Activated CD4-positive, alpha-beta T cell treated with anti-CD3 and anti-CD28 coated beads for 36 hours (primary cell): ENCODE data around the gene MAX. TPM values are rescaled to one million over a fixed set of nuclear protein-coding genes. Genes with fewer than 3 reads are reported as not detected.

ENCODE experiments used
- ATAC-seq: fragments of 200-7000 bp; cut with Tn5 transposase; one replicate; pipeline ENCODE4 v1.10.0; 2021; ENCODE audit warnings: mild to moderate bottlenecking, moderate library complexity
- CTCF ChIA-PET: fragments of 350-600 bp; sonication (Branson Sonifier 250); formaldehyde crosslinking; loops from one replicate; lab custom pipeline; 2021; ENCODE audit warnings: antibody characterized with exemption; lab: Charles Lee
- POLR2A ChIA-PET: fragments of 350-600 bp; sonication (Branson Sonifier 250); formaldehyde crosslinking; loops from one replicate; lab custom pipeline; 2021; ENCODE audit warnings: antibody characterized with exemption, inconsistent platforms; lab: Charles Lee
- DNase-seq: peaks from one replicate; pipeline ENCODE4 v3.0.0-alpha.2; 2020
- H3K27ac Mint-ChIP-seq: one replicate; pipeline ENCODE4 v1.8.0; 2021; ENCODE audit warnings: mixed read lengths
- H3K27me3 Mint-ChIP-seq: one replicate; pipeline ENCODE4 v1.8.0; 2021; ENCODE audit warnings: mixed read lengths
- H3K36me3 Mint-ChIP-seq: one replicate; pipeline ENCODE4 v1.8.0; 2021; ENCODE audit warnings: low read depth, mixed read lengths
- H3K4me1 Mint-ChIP-seq: one replicate; pipeline ENCODE4 v1.8.0; 2021; ENCODE audit warnings: mixed read lengths
- H3K4me3 Mint-ChIP-seq: one replicate; pipeline ENCODE4 v1.8.0; 2021; ENCODE audit warnings: mild to moderate bottlenecking, moderate library complexity, mixed read lengths
- H3K9me3 Mint-ChIP-seq: one replicate; pipeline ENCODE4 v1.8.0; 2021; ENCODE audit warnings: low read depth, mixed read lengths
- intact Hi-C, 2 experiments: fragments of 100-400 bp; cut with DNase I in 1 of 2; cut with micrococcal nuclease in 1 of 2; formaldehyde crosslinking; loops; one replicate each; pipeline versions ENCODE4 v1.14.2 to v1.15.1; 2022 to 2024; cut with DNase I, micrococcal nuclease
- total RNA-seq, 2 experiments: library from RNA; stranded (reverse); gene quantifications; one replicate each; pipeline ENCODE4 v1.2.3, GENCODE V29; 2021

Gene MAX
- total RNA-seq, 2 experiments from 2014 or later = 93.6 to 136 TPM

DNA sequence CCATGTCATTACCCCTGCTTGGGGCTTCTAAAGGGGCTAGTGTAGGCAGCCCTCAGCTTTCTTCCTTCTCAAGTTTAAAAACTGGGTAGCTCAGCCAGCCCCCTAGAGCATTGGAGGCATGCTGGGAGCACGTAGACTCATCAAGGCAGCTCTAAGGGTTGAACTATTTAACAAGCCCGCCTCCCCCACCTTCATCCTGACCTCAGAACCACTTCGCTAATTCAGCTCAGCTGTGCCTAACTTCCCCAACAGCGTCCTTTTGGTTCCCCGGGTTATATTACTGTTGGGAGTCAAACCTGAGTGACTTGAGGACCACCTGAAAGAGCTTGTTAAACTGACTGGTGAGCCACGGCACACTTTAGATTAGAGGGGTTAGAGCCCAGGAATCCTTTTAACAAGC lies 30.1 kb downstream of the MAX start:
- H3K4me3 Mint-ChIP-seq = no peak overlapping the region
- ChIA-PET CTCF (interaction anchor here (2.1 kb wide), 1 partner anchor 16 kb away, joined by 6 read pairs; no protein-coding TSS in a partner anchor), POLR2A (no interaction called here)
- no peaks in the 10 kb centered on the region for H3K27me3 Mint-ChIP-seq
- DNase-seq = no peak
- no peaks in the 10 kb centered on the region for H3K9me3 Mint-ChIP-seq
- no peak for ATAC-seq
- peaks cover 11% of the 10 kb centered on the region for H3K4me1 Mint-ChIP-seq
- peaks cover 34% of the 10 kb centered on the region for H3K36me3 Mint-ChIP-seq
- no peak overlapping the region for H3K27ac Mint-ChIP-seq
- intact Hi-C loops = no loop called here

DNA sequence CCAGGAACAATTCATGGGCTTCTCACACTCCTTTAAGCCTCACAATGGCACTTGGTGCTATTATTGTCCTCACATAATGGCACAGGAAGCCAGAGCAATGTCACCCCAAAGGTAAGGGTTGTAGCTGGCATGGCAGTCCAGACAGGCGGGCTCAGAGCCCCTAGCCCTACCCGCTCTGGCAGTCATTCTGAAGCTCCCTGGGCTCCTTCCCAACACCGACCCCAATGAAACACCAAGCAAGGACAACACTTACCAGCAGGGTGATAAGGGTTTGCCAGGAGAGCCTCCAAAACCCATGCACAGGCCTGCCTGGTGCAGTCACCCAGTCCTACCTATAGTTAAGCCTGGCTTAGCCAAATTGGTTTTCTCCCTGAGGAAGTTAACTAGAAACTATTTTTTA lies 30.8 kb downstream of the MAX start:
- no peak overlapping the region for H3K4me3 Mint-ChIP-seq
- H3K36me3 Mint-ChIP-seq = peaks cover 33% of the 10 kb centered on the region
- H3K27ac Mint-ChIP-seq = no peak overlapping the region
- ChIA-PET POLR2A (no interaction called here), CTCF (no interaction called here)
- intact Hi-C loops = no loop called here
- no peak for ATAC-seq
- H3K27me3 Mint-ChIP-seq = no peaks in the 10 kb centered on the region
- no peaks in the 10 kb centered on the region for H3K9me3 Mint-ChIP-seq
- H3K4me1 Mint-ChIP-seq = peaks cover 11% of the 10 kb centered on the region
- no peak for DNase-seq

GRCh38 chr14:65070471-65070976 lies 31.8 kb downstream of the MAX start:
- Mint-ChIP-seq H3K36me3 (peaks cover 34% of the 10 kb centered on the region), H3K27me3 (no peaks in the 10 kb centered on the region), H3K9me3 (no peaks in the 10 kb centered on the region), H3K4me1 (peaks cover 11% of the 10 kb centered on the region), H3K4me3 (no peak overlapping the region), H3K27ac (no peak overlapping the region)
- DNase-seq = no peak
- intact Hi-C loops = no loop called here
- no peak for ATAC-seq
- CTCF ChIA-PET = no interaction called here
- POLR2A ChIA-PET = no interaction called here

DNA sequence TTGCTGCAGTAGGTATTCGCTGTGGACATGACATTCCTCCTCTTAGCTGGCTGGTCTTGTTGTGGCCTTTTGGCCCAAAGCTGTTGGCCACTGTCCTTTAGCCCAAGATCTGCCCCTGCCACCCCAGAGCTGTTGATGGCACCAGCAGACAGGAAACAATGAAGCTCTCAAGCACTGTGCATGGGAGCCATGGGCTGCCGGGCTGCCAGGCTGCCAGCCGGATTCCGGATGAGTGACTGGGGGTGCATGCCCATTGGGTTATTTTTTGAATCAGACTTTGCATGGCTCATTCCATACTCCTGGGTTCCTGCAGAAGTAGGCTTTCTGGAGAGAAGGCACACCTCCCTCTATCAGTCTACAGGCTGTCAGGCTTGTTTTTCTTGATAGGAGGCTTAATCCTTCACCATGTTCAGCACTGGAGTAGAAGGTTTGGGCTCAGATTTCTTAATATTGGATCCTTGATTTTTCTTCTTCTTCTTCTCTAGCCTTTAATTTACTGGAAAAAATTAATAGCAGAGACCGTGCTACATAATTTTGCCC lies 32.4 kb downstream of the MAX start:
- H3K4me1 Mint-ChIP-seq = peaks cover 6% of the 10 kb centered on the region
- DNase-seq (no peak), ATAC-seq (no peak)
- H3K27me3 Mint-ChIP-seq = no peaks in the 10 kb centered on the region
- H3K9me3 Mint-ChIP-seq = no peaks in the 10 kb centered on the region
- H3K27ac Mint-ChIP-seq = no peak overlapping the region
- H3K36me3 Mint-ChIP-seq = peaks cover 34% of the 10 kb centered on the region
- POLR2A ChIA-PET = no interaction called here
- intact Hi-C loops = no loop called here
- no peak overlapping the region for H3K4me3 Mint-ChIP-seq
- CTCF ChIA-PET = no interaction called here

DNA sequence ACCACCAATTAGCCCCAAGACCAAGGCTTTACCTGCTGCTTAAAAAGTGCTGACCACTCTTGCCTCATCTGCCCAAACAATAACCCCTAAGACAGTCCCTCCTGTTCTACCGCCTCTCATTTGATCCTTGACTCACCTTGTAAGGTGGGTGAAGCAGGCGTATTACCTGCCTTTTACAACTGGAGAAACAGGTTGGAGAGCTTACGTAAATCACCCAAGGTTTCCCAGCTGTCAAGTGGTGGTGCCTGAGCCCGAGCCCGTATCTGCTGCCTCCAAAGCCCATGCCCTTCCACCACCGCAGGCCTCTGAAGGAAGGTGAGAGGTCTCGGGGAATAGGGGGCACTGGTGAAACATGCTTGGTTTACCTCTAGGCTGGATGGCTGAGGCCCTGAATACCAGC lies 36.6 kb downstream of the MAX start:
- Mint-ChIP-seq H3K4me1 (no peaks in the 10 kb centered on the region), H3K36me3 (peaks cover 66% of the 10 kb centered on the region), H3K4me3 (no peak overlapping the region), H3K9me3 (no peaks in the 10 kb centered on the region), H3K27me3 (no peaks in the 10 kb centered on the region), H3K27ac (no peak overlapping the region)
- ChIA-PET CTCF (interaction anchor here (0.6 kb wide), 1 partner anchor 20 kb away, joined by 6 read pairs; no protein-coding TSS in a partner anchor), POLR2A (no interaction called here)
- intact Hi-C loops = no loop called here
- ATAC-seq (no peak), DNase-seq (no peak)

DNA sequence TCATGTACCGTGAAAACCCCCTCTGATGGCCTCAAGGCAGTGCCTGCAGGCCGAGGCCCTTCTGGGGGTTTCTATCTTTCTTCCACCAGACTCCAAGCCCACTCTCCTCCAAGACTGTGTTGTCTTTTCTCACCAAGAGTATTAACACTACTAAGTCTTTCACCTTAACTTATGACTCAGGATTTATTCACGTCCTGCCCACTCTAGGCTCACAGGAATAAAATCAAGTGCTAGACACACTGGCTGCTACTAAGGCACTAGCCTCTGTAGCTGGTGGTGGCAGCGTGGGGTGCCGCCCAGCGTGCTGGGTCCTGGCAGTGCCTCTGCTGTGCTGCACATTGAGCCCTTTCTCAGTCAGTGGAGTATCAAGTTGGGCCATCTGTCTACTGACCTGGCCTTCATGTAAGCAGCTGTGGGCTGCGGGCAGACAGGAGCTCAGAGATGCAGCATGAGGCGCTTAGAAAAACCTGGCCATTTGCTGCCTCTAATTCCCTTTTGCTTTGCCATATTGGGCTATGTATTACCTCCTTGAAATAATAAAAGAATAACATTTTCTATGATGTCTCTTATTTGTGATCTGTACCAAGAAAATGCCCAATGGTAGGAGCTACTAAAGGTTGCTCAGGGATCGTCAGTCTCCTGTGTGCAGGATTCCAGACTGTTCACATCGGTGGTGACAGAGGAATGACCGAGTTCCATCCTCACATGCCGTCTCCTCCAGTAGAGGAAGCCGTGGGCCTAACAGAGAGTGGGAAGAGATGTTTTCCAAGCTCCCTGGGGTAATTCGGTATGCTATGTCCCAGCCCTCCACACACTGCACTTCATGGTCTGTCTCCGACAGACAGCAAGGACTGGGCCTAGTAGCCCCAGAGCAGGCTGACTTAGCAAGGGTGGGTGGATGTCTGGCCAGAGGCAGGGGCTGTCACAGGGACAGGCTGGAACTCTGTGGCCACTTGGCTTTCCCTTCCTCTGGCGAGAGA lies 39.9 kb downstream of the MAX start:
- Mint-ChIP-seq H3K36me3 (peaks cover 74% of the 10 kb centered on the region), H3K4me1 (no peaks in the 10 kb centered on the region), H3K27ac (no peak overlapping the region), H3K4me3 (no peak overlapping the region), H3K9me3 (no peaks in the 10 kb centered on the region), H3K27me3 (no peaks in the 10 kb centered on the region)
- POLR2A ChIA-PET = no interaction called here
- DNase-seq (no peak), ATAC-seq (no peak)
- intact Hi-C loops = no loop called here
- CTCF ChIA-PET = interaction anchor here (0.5 to 1.3 kb wide), 3 partner anchors 31 to 103 kb away, joined by 3 read pairs; no protein-coding TSS in a partner anchor

DNA sequence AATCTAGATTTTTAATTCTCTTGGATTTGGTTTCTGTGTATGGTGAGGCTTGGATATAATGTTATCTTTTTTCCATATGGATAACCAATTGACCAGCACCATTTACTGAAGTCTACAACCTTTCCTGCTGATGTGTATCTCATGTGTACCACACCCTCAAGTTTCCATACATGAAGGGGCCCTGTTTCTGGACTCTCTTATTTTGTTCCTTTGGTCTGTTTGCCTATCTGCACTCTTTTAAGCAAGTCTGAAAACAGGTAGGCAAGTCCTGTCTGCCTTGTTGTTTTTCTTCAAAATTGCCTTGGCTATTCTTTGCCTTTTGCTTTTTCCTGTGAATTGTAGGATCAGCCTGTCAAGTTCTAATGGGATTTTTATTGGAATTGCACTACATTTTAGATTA lies 44.6 kb downstream of the MAX start:
- no peak for ATAC-seq
- Mint-ChIP-seq H3K4me3 (no peak overlapping the region), H3K9me3 (no peaks in the 10 kb centered on the region), H3K36me3 (peaks cover 50% of the 10 kb centered on the region), H3K4me1 (no peaks in the 10 kb centered on the region), H3K27ac (peak overlapping the region; percentile 51), H3K27me3 (no peaks in the 10 kb centered on the region)
- DNase-seq = no peak
- CTCF ChIA-PET = no interaction called here
- POLR2A ChIA-PET = no interaction called here
- intact Hi-C loops = no loop called here

- H3K27ac Mint-ChIP-seq = no peak overlapping the region
- ChIA-PET CTCF (interaction anchor here (1.0 to 1.3 kb wide), 2 partner anchors 35 to 68 kb away, joined by 3 to 6 read pairs; no protein-coding TSS in a partner anchor), POLR2A (no interaction called here)
- no peaks in the 10 kb centered on the region for H3K4me1 Mint-ChIP-seq
- H3K4me3 Mint-ChIP-seq = no peak overlapping the region
- no peaks in the 10 kb centered on the region for H3K9me3 Mint-ChIP-seq
- H3K36me3 Mint-ChIP-seq = peaks cover 31% of the 10 kb centered on the region
- DNase-seq (no peak), ATAC-seq (no peak)
- H3K27me3 Mint-ChIP-seq = no peaks in the 10 kb centered on the region
- intact Hi-C loops = no loop called here
Observed at GRCh38 chr14:65054471-65055085, 47.7 kb downstream of the MAX start.

GRCh38 chr14:65053466-65053865 lies 48.9 kb downstream of the MAX start:
- no peak for DNase-seq
- Mint-ChIP-seq H3K4me1 (no peaks in the 10 kb centered on the region), H3K27me3 (no peaks in the 10 kb centered on the region), H3K9me3 (no peaks in the 10 kb centered on the region), H3K27ac (no peak overlapping the region), H3K36me3 (peaks cover 25% of the 10 kb centered on the region), H3K4me3 (no peak overlapping the region)
- ChIA-PET POLR2A (no interaction called here), CTCF (interaction anchor here (0.7 to 1.0 kb wide), 2 partner anchors 34 to 711 kb away, joined by 3 read pairs; no protein-coding TSS in a partner anchor)
- ATAC-seq = no peak
- intact Hi-C loops = no loop called here

GRCh38 chr14:65052832-65053231 lies 49.5 kb downstream of the MAX start:
- H3K4me3 Mint-ChIP-seq = no peak overlapping the region
- H3K27me3 Mint-ChIP-seq = no peaks in the 10 kb centered on the region
- intact Hi-C loops = no loop called here
- no peaks in the 10 kb centered on the region for H3K4me1 Mint-ChIP-seq
- POLR2A ChIA-PET = no interaction called here
- CTCF ChIA-PET = interaction anchor here (0.7 kb wide), 1 partner anchor 712 kb away, joined by 3 read pairs; no protein-coding TSS in a partner anchor
- H3K9me3 Mint-ChIP-seq = no peaks in the 10 kb centered on the region
- H3K27ac Mint-ChIP-seq = no peak overlapping the region
- ATAC-seq (no peak), DNase-seq (no peak)
- H3K36me3 Mint-ChIP-seq = peaks cover 19% of the 10 kb centered on the region

GRCh38 chr14:65045709-65046108 lies 56.6 kb downstream of the MAX start:
- Mint-ChIP-seq H3K4me1 (peaks cover 2% of the 10 kb centered on the region), H3K36me3 (peaks cover 20% of the 10 kb centered on the region), H3K4me3 (no peak overlapping the region), H3K9me3 (no peaks in the 10 kb centered on the region), H3K27ac (no peak overlapping the region), H3K27me3 (no peaks in the 10 kb centered on the region)
- no peak for ATAC-seq
- intact Hi-C loops = no loop called here
- ChIA-PET POLR2A (no interaction called here), CTCF (interaction anchor here (0.7 kb wide), 1 partner anchor 20 kb away, joined by 6 read pairs; no protein-coding TSS in a partner anchor)
- DNase-seq = no peak
